ENCODE measurements around the gene TMEM248.
"Not testable (repeated sequence)": the region's sequence is repeated elsewhere in the genome, so short reads cannot be mapped to it uniquely, and the experiment has no call there.

The TMEM248 gene

GRCh38 chr7:66952343-66953043 is 31.5 kb downstream of the TMEM248 start:
- DNase-seq (ENCODE audit: low read depth): no peak

GRCh38 chr7:66953044-66953427 is 32.0 kb downstream of the TMEM248 start:
- DNase-seq (ENCODE audit: low read depth): no peak

GRCh38 chr7:66957595-66958290 is 36.7 kb downstream of the TMEM248 start:
- no peak for DNase-seq (ENCODE audit: low read depth)

GRCh38 chr7:66958538-66959350 is 37.7 kb downstream of the TMEM248 start:
- DNase-seq (ENCODE audit: low read depth): no peak

- no peak for DNase-seq (ENCODE audit: low read depth)
Measured at GRCh38 chr7:66960192-66960591, 39.2 kb downstream of the TMEM248 start.

GRCh38 chr7:66961096-66961495 is 40.1 kb downstream of the TMEM248 start:
- DNase-seq (ENCODE audit: low read depth): no peak

- DNase-seq (ENCODE audit: low read depth): no peak
Measured at GRCh38 chr7:66964411-66964810, 43.4 kb downstream of the TMEM248 start.

- DNase-seq (ENCODE audit: low read depth): no peak
Measured at GRCh38 chr7:66967029-66967428, 46.0 kb downstream of the TMEM248 start.

- DNase-seq (ENCODE audit: low read depth): not testable (repeated sequence)
Measured at GRCh38 chr7:66969001-66969400, 48.0 kb downstream of the TMEM248 start.

- no peak for DNase-seq (ENCODE audit: low read depth)
Measured at GRCh38 chr7:66970310-66970709, 49.3 kb downstream of the TMEM248 start.

GRCh38 chr7:66974986-66975590 is 54.1 kb downstream of the TMEM248 start:
- DNase-seq (ENCODE audit: low read depth): no peak

GRCh38 chr7:66978312-66978711 is 57.3 kb downstream of the TMEM248 start:
- not testable (repeated sequence) for DNase-seq (ENCODE audit: low read depth)

GRCh38 chr7:66979013-66979412 is 58.0 kb downstream of the TMEM248 start:
- not testable (repeated sequence) for DNase-seq (ENCODE audit: low read depth)

- not testable (repeated sequence) for DNase-seq (ENCODE audit: low read depth)
Measured at GRCh38 chr7:66980336-66980735, 59.3 kb downstream of the TMEM248 start.

- DNase-seq (ENCODE audit: low read depth): not testable (repeated sequence)
Measured at GRCh38 chr7:66989552-66989951, 68.5 kb downstream of the TMEM248 start.

- DNase-seq (ENCODE audit: low read depth): not testable (repeated sequence)
Measured at GRCh38 chr7:66994051-66994450, 73.0 kb downstream of the TMEM248 start.

GRCh38 chr7:66994691-66995049 is 73.6 kb downstream of the TMEM248 start:
- peak; percentile 68 for DNase-seq (ENCODE audit: low read depth)

GRCh38 chr7:66995050-66995776 is 74.2 kb downstream of the TMEM248 start, which contains the start of gene SBDS:
TSS of gene SBDS (minus strand) at chr7:66995586. CDS start at chr7:66995417, 169 bp downstream.
- DNase-seq (ENCODE audit: low read depth): peak; percentile 96

- peak; percentile 95 for DNase-seq (ENCODE audit: low read depth)
Measured at GRCh38 chr7:66996444-66997191, 75.6 kb downstream of the TMEM248 start, which contains the start of gene TYW1. TSS of gene TYW1 (plus strand) at chr7:66996833. CDS start at chr7:66996979, 146 bp downstream.

GRCh38 chr7:67000601-67001258 is 79.7 kb downstream of the TMEM248 start:
- DNase-seq (ENCODE audit: low read depth): not testable (repeated sequence)

Data from stromal cell of bone marrow (primary cell).